HG03442 (cell line): Measurements from ENCODE around the gene CHAC2.
A peak's percentile ranks its signal among the peaks of the same experiment; 100 is the strongest.
"Not testable (repeated sequence)": the region's sequence is repeated elsewhere in the genome, so short reads cannot be mapped to it uniquely, and the experiment has no call there.

ENCODE experiments used
- ATAC-seq: cut with Tn5 transposase; IDR thresholded peaks from one replicate; pipeline ENCODE4 v1.9.1; 2021; ENCODE audit warnings: mild to moderate bottlenecking, moderate library complexity; ENCODE audit not compliant: unreplicated experiment

Gene CHAC2

GRCh38 chr2:53777134-53777533, 9.5 kb downstream of the CHAC2 start:
- ATAC-seq: no peak

GRCh38 chr2:53778536-53779162, 11.0 kb downstream of the CHAC2 start:
- no peak for ATAC-seq

DNA sequence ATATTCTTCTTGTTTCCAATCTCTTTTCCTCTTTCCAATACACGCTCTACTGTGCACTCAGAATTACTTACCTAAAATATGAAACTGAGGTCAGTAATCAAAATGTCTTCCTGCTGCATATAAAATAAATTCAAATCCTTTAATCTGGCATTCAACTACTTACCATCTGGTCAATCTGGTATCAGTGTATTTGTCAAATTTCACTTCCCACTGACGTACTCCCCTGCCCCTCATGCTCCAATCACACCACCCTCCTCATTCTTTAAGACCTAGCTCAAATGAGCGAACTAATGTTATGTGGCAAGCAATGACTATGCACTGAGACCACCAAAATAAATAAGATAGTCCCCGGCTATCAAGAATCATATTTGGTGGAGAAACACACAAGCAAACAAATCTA, 12.5 kb downstream of the CHAC2 start:
- ATAC-seq: no peak

DNA sequence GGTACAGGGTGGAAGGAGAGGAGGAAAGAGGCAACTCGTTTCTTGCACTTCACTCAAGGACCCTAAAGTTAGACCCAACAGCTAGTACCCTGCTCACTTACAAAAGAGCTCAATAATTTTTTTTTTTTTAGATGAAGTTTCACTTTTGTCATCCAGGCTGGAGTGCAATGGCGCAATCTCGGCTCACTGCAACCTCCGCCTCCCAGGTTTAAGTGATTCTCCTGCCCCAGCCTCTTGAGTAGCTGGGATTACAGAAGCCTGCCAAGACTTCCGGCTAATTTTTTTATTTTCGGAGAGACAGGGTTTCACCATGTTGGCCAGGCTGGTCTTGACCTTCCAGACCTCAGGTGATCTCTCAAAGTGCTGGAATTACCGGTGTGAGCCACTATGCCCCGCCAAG, 15.1 kb downstream of the CHAC2 start:
- no peak for ATAC-seq

GRCh38 chr2:53784436-53784835, 16.8 kb downstream of the CHAC2 start:
- ATAC-seq: no peak

DNA sequence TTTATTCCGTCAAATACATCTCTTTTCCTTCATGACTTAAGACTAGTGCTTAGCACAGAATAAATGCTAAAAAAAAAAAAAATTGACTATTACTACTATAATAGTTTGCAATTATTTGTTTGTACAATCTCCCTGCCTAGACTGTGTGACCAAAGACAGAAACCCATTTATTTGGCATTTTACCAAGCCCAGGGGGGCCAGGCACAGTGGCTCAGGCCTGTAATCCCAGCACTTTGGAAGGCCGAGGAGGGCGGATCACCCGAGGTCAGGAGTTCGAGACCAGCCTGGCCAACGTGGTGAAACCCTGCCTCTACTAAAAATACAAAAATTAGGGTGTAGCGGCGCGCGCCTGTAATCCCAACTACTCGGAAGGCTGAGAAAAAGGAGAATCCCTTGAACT, 17.8 kb downstream of the CHAC2 start:
- ATAC-seq: no peak

- peak; percentile 11 for ATAC-seq
These were observed 18.7 kb downstream of the CHAC2 start for GRCh38 chr2:53786352-53786704.

DNA sequence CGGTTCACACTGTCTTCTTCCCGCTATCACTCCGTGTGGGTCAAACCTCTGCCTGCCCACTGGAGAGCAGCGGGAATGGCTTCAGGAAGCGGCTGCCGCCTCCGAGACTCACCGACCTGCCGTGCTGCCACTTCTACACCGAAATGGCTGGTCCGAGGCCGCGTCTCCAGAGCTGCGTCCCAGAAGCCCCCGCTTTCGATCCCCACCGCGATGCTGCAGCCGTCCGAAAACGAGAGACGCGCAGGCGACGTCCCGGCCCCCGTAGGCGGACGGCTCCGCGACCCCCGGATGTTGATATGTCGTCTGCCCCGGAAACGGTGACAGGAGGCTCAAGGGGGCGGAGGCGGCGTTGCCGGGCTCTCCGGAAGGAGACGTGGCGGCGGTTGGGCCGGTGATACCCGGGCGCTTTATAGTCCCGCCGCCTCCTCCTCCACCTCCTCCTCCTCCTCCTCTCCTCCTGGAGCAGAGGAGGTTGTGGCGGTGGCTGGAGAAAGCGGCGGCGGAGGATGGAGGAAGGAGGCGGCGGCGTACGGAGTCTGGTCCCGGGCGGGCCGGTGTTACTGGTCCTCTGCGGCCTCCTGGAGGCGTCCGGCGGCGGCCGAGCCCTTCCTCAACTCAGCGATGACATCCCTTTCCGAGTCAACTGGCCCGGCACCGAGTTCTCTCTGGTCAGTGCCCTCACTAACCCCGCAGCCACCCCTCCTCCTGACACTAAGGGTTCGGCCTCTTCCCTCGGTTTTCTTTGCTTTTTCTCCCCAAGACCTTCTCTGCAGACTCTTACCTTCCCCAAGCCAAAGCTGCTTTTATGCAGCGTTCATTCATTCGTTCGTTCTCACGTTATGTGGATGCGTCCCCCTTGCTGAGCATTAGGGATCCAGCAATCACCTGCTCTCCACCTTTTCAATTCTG, 19.4 kb downstream of the CHAC2 start, which contains the start of the genes ASB3 and ERLEC1:
Gene ASB3 (minus strand): TSS at position 249 of the 909 bp plus-strand sequence. CDS start 21,381 bp downstream, outside the sequence.
Gene ERLEC1 (plus strand): TSS at position 340 of the 909 bp plus-strand sequence. CDS start 167 bp downstream, at position 507.
- peak; percentile 92 for ATAC-seq

GRCh38 chr2:53787614-53788289, 20.1 kb downstream of the CHAC2 start:
- ATAC-seq: no peak

GRCh38 chr2:53793261-53793660, 25.7 kb downstream of the CHAC2 start:
- no peak for ATAC-seq

GRCh38 chr2:53793821-53794220, 26.2 kb downstream of the CHAC2 start:
- ATAC-seq: no peak

GRCh38 chr2:53801547-53801946, 33.9 kb downstream of the CHAC2 start:
- no peak for ATAC-seq

- no peak for ATAC-seq
These were observed 35.1 kb downstream of the CHAC2 start for GRCh38 chr2:53802617-53803151.

DNA sequence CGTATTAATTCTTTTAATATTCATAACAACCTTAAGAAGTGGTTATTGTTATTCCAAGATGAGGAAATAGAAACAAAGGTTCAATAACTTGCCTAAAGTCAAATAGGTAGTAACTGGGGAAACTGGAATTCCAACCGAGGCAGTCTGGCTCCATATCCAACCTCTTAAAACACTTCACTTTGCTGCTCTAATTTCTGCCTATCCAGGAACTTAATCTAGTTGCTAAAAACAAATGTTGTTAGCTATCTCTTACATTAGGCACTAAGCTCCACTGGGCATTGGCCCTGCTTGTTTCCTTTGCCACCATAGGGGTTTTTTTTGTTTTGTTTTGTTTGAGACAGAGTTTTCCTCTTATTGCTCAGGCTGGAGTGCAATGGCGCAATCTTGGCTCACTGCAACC, 44.0 kb downstream of the CHAC2 start:
- ATAC-seq: no peak

GRCh38 chr2:53813151-53813550, 45.5 kb downstream of the CHAC2 start:
- no peak for ATAC-seq

DNA sequence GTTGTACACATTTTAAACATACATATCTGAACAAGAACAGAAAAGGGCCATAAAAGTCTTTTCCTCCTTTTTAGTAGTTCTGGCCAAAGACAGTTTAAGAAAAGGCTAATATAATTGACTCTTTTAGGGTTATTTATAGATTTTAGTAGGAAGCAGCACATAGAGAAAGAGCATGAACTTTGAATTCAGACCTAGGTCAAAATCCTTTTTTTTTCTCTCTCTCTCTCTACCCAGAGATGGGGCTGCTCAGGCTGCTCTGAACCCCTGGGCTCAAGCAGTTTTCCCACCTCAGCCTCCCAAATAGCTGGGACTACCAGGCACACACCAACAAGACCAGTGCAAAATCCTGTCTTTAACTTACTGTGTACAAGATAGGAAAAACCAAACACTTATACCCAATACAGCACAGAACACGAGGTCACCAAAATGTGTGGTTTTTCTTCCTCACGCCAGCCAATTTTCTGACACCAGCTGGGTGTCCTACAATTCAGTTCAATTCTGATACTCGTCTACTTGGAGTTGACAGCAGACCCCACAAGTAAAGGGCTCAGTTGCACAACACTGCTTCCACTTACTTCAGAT, 51.3 kb downstream of the CHAC2 start:
- no peak for ATAC-seq

- ATAC-seq: no peak
These were observed 52.0 kb downstream of the CHAC2 start for GRCh38 chr2:53819634-53820033.

GRCh38 chr2:53820048-53820447, 52.4 kb downstream of the CHAC2 start:
- no peak for ATAC-seq

DNA sequence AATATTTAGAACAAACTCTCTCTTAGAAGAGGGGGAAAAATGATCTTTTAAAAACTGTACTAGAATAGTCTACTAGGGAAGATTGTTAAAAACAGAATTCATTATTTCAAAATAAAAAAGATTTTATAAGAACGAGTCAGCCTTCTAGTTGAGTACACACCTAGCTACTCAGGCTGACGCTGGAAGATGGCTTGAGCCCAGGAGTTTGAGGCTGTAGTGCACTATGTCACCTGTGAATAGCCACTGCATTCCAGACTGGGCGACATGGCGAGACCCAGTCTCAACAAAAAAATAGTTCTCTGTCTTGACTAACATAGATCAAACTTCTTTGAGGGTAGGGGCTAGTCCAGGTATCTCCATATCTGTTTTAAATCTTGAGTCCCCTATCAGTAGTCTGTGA, 53.1 kb downstream of the CHAC2 start:
- no peak for ATAC-seq

- ATAC-seq: no peak
These were observed 54.2 kb downstream of the CHAC2 start for GRCh38 chr2:53821810-53822209.

DNA sequence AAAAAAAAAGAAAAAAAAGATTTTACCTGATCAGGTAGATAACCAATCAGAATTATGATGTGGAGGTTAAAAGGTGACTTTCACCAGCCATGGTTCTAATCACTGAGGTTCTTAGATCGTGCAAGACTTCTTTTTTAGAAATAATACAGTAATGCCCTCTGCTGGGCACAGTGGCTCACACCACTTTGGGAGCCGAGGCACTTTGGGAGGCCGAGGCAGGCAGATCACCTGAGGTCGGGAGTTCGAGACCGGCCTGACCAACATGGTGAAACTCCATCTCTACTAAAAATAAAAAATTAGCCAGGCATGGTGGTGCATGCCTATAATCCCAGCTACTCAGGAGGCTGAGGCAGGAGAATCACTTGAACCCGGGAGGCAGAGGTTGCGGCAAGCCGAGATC, 56.0 kb downstream of the CHAC2 start:
- ATAC-seq: not testable (repeated sequence)
